A549 (cell line): ENCODE measurements around the gene SHC4. TPM values are rescaled to one million over a fixed set of nuclear protein-coding genes. Genes with fewer than 3 reads are reported as not detected.

Source experiments
- ATAC-seq, 2 experiments: fragments of 200-7000 bp in 1 of 2; fragments of >200 bp in 1 of 2; cut with Nextera tagmentation in 1 of 2; cut with Tn5 transposase in 1 of 2; 3 replicates each; pipeline versions ENCODE4 v1.8.0 to v1.9.1; 2018 to 2020; ENCODE audit warnings: mild to moderate bottlenecking in 1 of 2, moderate library complexity in 1 of 2
- CTCF ChIA-PET: fragments of 300-600 bp; sonication (Branson Sonifier 250); formaldehyde crosslinking; extraction: SDS; loops from one replicate; lab custom pipeline; 2021; ENCODE audit warnings: antibody characterized with exemption, inconsistent platforms; lab: Yijun Ruan, JAX
- POLR2A ChIA-PET: fragments of 350-600 bp; formaldehyde crosslinking; extraction: SDS; loops from one replicate; lab custom pipeline; 2021; ENCODE audit warnings: antibody characterized with exemption, inconsistent platforms; lab: Yijun Ruan, JAX
- DNase-seq, 2 experiments: peaks; one replicate each; pipeline versions ENCODE4 v3.0.0 to v3.0.0-alpha.2; 2011 to 2016; ENCODE audit warnings: low read depth in 1 of 2, low spot score in 1 of 2
- FAIRE-seq: peaks from 2 replicates; lab custom pipeline; 2011; peaks lifted over from hg19 to GRCh38; lab: Jason Lieb, UNC
- H3K27ac ChIP-seq, 2 experiments: fragments of >200 bp; sonication (Bioruptor Twin); formaldehyde crosslinking; 3 replicates each; pipeline ENCODE4 v1.5.1; 2016 to 2017
- H3K4me1 ChIP-seq: fragments of >200 bp; sonication (Bioruptor Twin); formaldehyde crosslinking; 3 replicates; pipeline ENCODE4 v1.6.1; 2016
- H3K4me2 ChIP-seq: fragments of >200 bp; sonication (Bioruptor Twin); formaldehyde crosslinking; 3 replicates; pipeline ENCODE4 v1.6.1; 2016
- H3K4me3 ChIP-seq: fragments of >200 bp; sonication (Bioruptor Twin); formaldehyde crosslinking; 3 replicates; pipeline ENCODE4 v1.5.1; 2016
- H3K9me3 ChIP-seq: fragments of >200 bp; sonication (Bioruptor Twin); formaldehyde crosslinking; 3 replicates; pipeline ENCODE4 v1.6.1; 2016
- BCL3 ChIP-seq: fragments of >200 bp; sonication (Bioruptor Twin); formaldehyde crosslinking; IDR thresholded peaks from 3 replicates; pipeline ENCODE4 v1.6.1; 2016
- CBX2 ChIP-seq: fragments of 200-600 bp; sonication (generic); IDR thresholded peaks from 2 replicates; pipeline ENCODE4 v1.6.1; 2016; ENCODE audit warnings: low read depth, mild to moderate bottlenecking, borderline replicate concordance
- CEBPB ChIP-seq, 2 experiments: fragments of >200 bp in 1 of 2; sonication (Bioruptor Twin) in 1 of 2; formaldehyde crosslinking in 1 of 2; IDR thresholded peaks; 2 replicates each; pipeline ENCODE4 v1.6.1; 2012 to 2016
- CTCF ChIP-seq: fragments of >200 bp; sonication (Bioruptor Twin); formaldehyde crosslinking; IDR thresholded peaks from 3 replicates; pipeline ENCODE4 v1.5.1; 2016
- EHF ChIP-seq: fragments of 250-450 bp; sonication (Bioruptor Pico); IDR thresholded peaks from 2 replicates; pipeline ENCODE4 v1.5.0; 2020; ENCODE audit warnings: mild to moderate bottlenecking
- ELK1 ChIP-seq: fragments of 150-350 bp; IDR thresholded peaks from 2 replicates; pipeline ENCODE4 v1.6.1; 2014; ENCODE audit warnings: low read depth, mild to moderate bottlenecking, low read length
- FOSB ChIP-seq: fragments of 250-450 bp; sonication (Bioruptor Pico); IDR thresholded peaks from 2 replicates; pipeline ENCODE4 v1.5.0; 2020; ENCODE audit warnings: mild to moderate bottlenecking, moderate library complexity
- HES2 ChIP-seq: fragments of >200 bp; sonication (Bioruptor Twin); formaldehyde crosslinking; IDR thresholded peaks from 2 replicates; pipeline ENCODE4 v1.6.1; 2016
- HEYL ChIP-seq: fragments of 250-450 bp; sonication (Bioruptor Pico); IDR thresholded peaks from 2 replicates; pipeline ENCODE4 v1.8.0; 2021; ENCODE audit warnings: mild to moderate bottlenecking, moderate library complexity
- HOXB13 ChIP-seq: fragments of 250-450 bp; sonication (Bioruptor Pico); IDR thresholded peaks from 2 replicates; pipeline ENCODE4 v1.5.0; 2020; ENCODE audit warnings: low read depth, mild to moderate bottlenecking, moderate library complexity
- HOXB5 ChIP-seq: fragments of 250-450 bp; sonication (Bioruptor Pico); IDR thresholded peaks from 2 replicates; pipeline ENCODE4 v1.5.0; 2020; ENCODE audit warnings: mild to moderate bottlenecking, moderate library complexity
- JUN ChIP-seq, 2 experiments: fragments of >200 bp; sonication (Bioruptor Twin); formaldehyde crosslinking; IDR thresholded peaks; 2 replicates in 1 of 2; 3 replicates in 1 of 2; pipeline ENCODE4 v1.6.1; 2016 to 2017
- MYC ChIP-seq: IDR thresholded peaks from 2 replicates; pipeline ENCODE4 v1.6.1; 2012; ENCODE audit warnings: mild to moderate bottlenecking, inconsistent platforms, low read length, improper control_type of control experiment, borderline replicate concordance
- NR3C1 ChIP-seq: fragments of >200 bp; sonication (Bioruptor Twin); formaldehyde crosslinking; IDR thresholded peaks from 3 replicates; pipeline ENCODE4 v1.6.1; 2017
- PHF8 ChIP-seq: fragments of 200-600 bp; sonication (generic); IDR thresholded peaks from 2 replicates; pipeline ENCODE4 v1.6.1; 2016; ENCODE audit warnings: low read depth, mild to moderate bottlenecking, antibody characterized with exemption, moderate library complexity, borderline replicate concordance
- RAD21 ChIP-seq, 2 experiments: fragments of >200 bp in 1 of 2; sonication (Bioruptor Twin) in 1 of 2; formaldehyde crosslinking in 1 of 2; IDR thresholded peaks in 1 of 2; conservative IDR thresholded peaks in 1 of 2; 2 replicates in 1 of 2; 3 replicates in 1 of 2; pipeline ENCODE4 v1.6.1; 2012 to 2018; ENCODE audit warnings: inconsistent platforms in 1 of 2
- REST ChIP-seq: fragments of 200-600 bp; sonication (generic); IDR thresholded peaks from 2 replicates; pipeline ENCODE4 v1.6.1; 2016; ENCODE audit warnings: antibody characterized with exemption, mild to moderate bottlenecking, moderate library complexity
- RFX5 ChIP-seq: fragments of 450-650 bp; IDR thresholded peaks from 2 replicates; pipeline ENCODE4 v1.7.1; 2014; ENCODE audit warnings: antibody characterized with exemption, mild to moderate bottlenecking, moderate library complexity
- RNF2 ChIP-seq: fragments of 200-600 bp; sonication (generic); IDR thresholded peaks from 2 replicates; pipeline ENCODE4 v1.6.1; 2016; ENCODE audit warnings: low read depth, mild to moderate bottlenecking, antibody characterized with exemption, moderate library complexity, borderline replicate concordance
- SMC3 ChIP-seq: fragments of >200 bp; sonication (Bioruptor Twin); formaldehyde crosslinking; IDR thresholded peaks from 3 replicates; pipeline ENCODE4 v1.6.1; 2018; ENCODE audit warnings: inconsistent platforms
- SREBF2 ChIP-seq: fragments of 450-650 bp; IDR thresholded peaks from 2 replicates; pipeline ENCODE4 v1.6.1; 2014; ENCODE audit warnings: mild to moderate bottlenecking, moderate library complexity
- TFCP2L1 ChIP-seq: fragments of 250-450 bp; sonication (Bioruptor Pico); IDR thresholded peaks from 2 replicates; pipeline ENCODE4 v1.5.0; 2021; ENCODE audit warnings: mild to moderate bottlenecking
- USF2 ChIP-seq: fragments of 450-650 bp; IDR thresholded peaks from 2 replicates; pipeline ENCODE4 v1.6.1; 2014; ENCODE audit warnings: antibody characterized with exemption
- ZNF302 ChIP-seq: fragments of 250-450 bp; sonication (Bioruptor Pico); IDR thresholded peaks from 2 replicates; pipeline ENCODE4 v1.9.0; 2021; ENCODE audit warnings: inconsistent platforms, mild to moderate bottlenecking, moderate library complexity
- WGBS: methylation state at CpG from one replicate; pipeline ENCODE4 v1.1.6; 2017; ENCODE audit errors: missing lambda C conversion rate; 5-methylcytosine and 5-hydroxymethylcytosine counted together
- polyA plus RNA-seq, 4 experiments: library from polyadenylated mRNA; depleted of rRNA in 3 of 4; stranded (reverse); fragments of >200 nt; fragmentation: RNase III in 1 of 4; extraction: RNeasy Plus Mini Kit Qiagen cat#74134 plus additional on column Dnase treatment in 1 of 4; gene quantifications; 2 replicates in 3 of 4; 3 replicates in 1 of 4; pipeline ENCODE4 v1.2.3, GENCODE V29; 2011 to 2017

The SHC4 gene
- polyA plus RNA-seq, 2 of the 4 experiments (the other 2 are of a cell fraction) = 0.08 to 0.16 TPM

- ATAC-seq (no peak), FAIRE-seq (no peak), DNase-seq (no peak)
- 88% methylated on average over 3 of the region's 3 CpGs for WGBS
- ChIA-PET CTCF (interaction anchor here (0.6 to 2.6 kb wide), 7 partner anchors 9 to 444 kb away, joined by 3 to 13 read pairs (median 3); partner anchors contain the start of gene CEP152), POLR2A (interaction anchor here (0.7 kb wide), 1 partner anchor 76 kb away, joined by 3 read pairs; the partner anchor contains the start of gene EID1)
- TF ChIP-seq SREBF2 (no peak), FOSB (no peak), HOXB13 (no peak), ELK1 (no peak), NR3C1 (no peak), USF2 (no peak), MYC (no peak), CBX2 (no peak), HEYL (CRISPR knock-in tag) (no peak)
- Histone ChIP-seq H3K4me2 (no peak overlapping the region), H3K27ac (no peak overlapping the region), H3K4me1 (peaks cover 10% of the 10 kb centered on the region; the same call in 2 of the 3 replicates), H3K4me3 (no peak overlapping the region), H3K9me3 (no peaks in the 10 kb centered on the region)
These were observed 161.5 kb downstream of the SHC4 start for GRCh38 chr15:48802257-48802656.

- POLR2A ChIA-PET = interaction anchor here (0.5 kb wide), 1 partner anchor 89 kb away, joined by 3 read pairs; no protein-coding TSS in a partner anchor
- no peak overlapping the region for H3K27ac ChIP-seq
- 0 out of 6 replicates have a peak, but pooled peaks of 1 of the 2 experiments have one; percentile 30 for ATAC-seq
- no peaks in the 10 kb centered on the region for H3K9me3 ChIP-seq
- FAIRE-seq = no peak
- peak; percentile 3 to 18 for DNase-seq
- H3K4me3 ChIP-seq = no peak overlapping the region
- H3K4me2 ChIP-seq = peak overlapping the region; percentile 34; the same call in 1 of the 3 replicates
- WGBS = 53% methylated on average over 4 of the region's 4 CpGs
- H3K4me1 ChIP-seq = peaks cover 19% of the 10 kb centered on the region; the same call in 2 of the 3 replicates
- CTCF ChIA-PET = interaction anchor here (1.0 to 2.6 kb wide), 6 partner anchors 10 to 443 kb away, joined by 3 to 13 read pairs (median 4); partner anchors contain the start of genes CEP152 and FBN1
- no peak for TF ChIP-seq REST
- no peak for TF ChIP-seq TFCP2L1 (CRISPR knock-in tag)
- TF ChIP-seq SMC3 = peak; percentile 36; the same call in 1 of the 3 replicates
- TF ChIP-seq MYC = no peak
- no peak for TF ChIP-seq RFX5
- TF ChIP-seq FOSB = no peak
- no peak for TF ChIP-seq CEBPB (IDR thresholded peaks at IDR 0.05)
- TF ChIP-seq RNF2 = no peak
- no peak for TF ChIP-seq HES2
- no peak for TF ChIP-seq HOXB5
- peak; percentile 45 to 47; a peak in 4 of 5 replicates for TF ChIP-seq RAD21 (conservative IDR thresholded peaks at IDR 0.05 in 1 of 2, IDR thresholded peaks at IDR 0.05 in 1 of 2)
- TF ChIP-seq PHF8 = no peak
- no peak for TF ChIP-seq SREBF2
- TF ChIP-seq BCL3 = no peak
- peak; percentile 48 for TF ChIP-seq CTCF
- TF ChIP-seq ZNF302 (CRISPR knock-in tag) = no peak
- no peak for TF ChIP-seq EHF (CRISPR knock-in tag)
- TF ChIP-seq HOXB13 = no peak
- TF ChIP-seq ELK1 = no peak
- no peak for TF ChIP-seq JUN (IDR thresholded peaks at IDR 0.05)
These were observed 162.8 kb downstream of the SHC4 start for GRCh38 chr15:48800811-48801455.
